Endometrial microvascular endothelial cells (primary cell): ENCODE data around the gene CTNNA2. TPM values are rescaled to one million over a fixed set of nuclear protein-coding genes. Genes with fewer than 3 reads are reported as not detected.

Source experiments
- in situ Hi-C: cut with HindIII; loops from 2 replicates; pipeline ENCODE4 v1.10.0; 2017; ENCODE audit warnings: low sequenced_read_pairs, low pct_unique_long_range_greater_than_20kb; ENCODE audit errors: inconsistent ontology term
- total RNA-seq: library from RNA; depleted of rRNA; stranded (reverse); fragments of >200 nt; gene quantifications from one replicate; pipeline ENCODE4 v1.2.3, GENCODE V29; 2015; ENCODE audit errors: inconsistent ontology term

CTNNA2 gene
- total RNA-seq, 1 donor from 2014 or later: not detected

- in situ Hi-C loops: no loop called here
These were observed 427.5 kb downstream of the CTNNA2 start for GRCh38 chr2:79940364-79940763.

- in situ Hi-C loops: no loop called here
These were observed 428.3 kb downstream of the CTNNA2 start for GRCh38 chr2:79941179-79941578.

- in situ Hi-C loops: no loop called here
These were observed 431.4 kb downstream of the CTNNA2 start for GRCh38 chr2:79944205-79944604.

GRCh38 chr2:79945653-79946445 lies 433.0 kb downstream of the CTNNA2 start:
- in situ Hi-C loops: no loop called here

GRCh38 chr2:79947751-79948150 lies 434.9 kb downstream of the CTNNA2 start:
- in situ Hi-C loops: no loop called here

- in situ Hi-C loops: no loop called here
These were observed 437.7 kb downstream of the CTNNA2 start for GRCh38 chr2:79950526-79950925.

GRCh38 chr2:79952616-79953015 lies 439.8 kb downstream of the CTNNA2 start:
- in situ Hi-C loops: no loop called here

GRCh38 chr2:79960035-79960434 lies 447.2 kb downstream of the CTNNA2 start:
- in situ Hi-C loops: no loop called here

GRCh38 chr2:79960519-79960918 lies 447.7 kb downstream of the CTNNA2 start:
- in situ Hi-C loops: no loop called here

- in situ Hi-C loops: no loop called here
These were observed 452.1 kb downstream of the CTNNA2 start for GRCh38 chr2:79964966-79965365.

- in situ Hi-C loops: no loop called here
These were observed 453.5 kb downstream of the CTNNA2 start for GRCh38 chr2:79966369-79966768.

GRCh38 chr2:79966882-79967281 lies 454.0 kb downstream of the CTNNA2 start:
- in situ Hi-C loops: no loop called here

GRCh38 chr2:79971807-79972206 lies 459.0 kb downstream of the CTNNA2 start:
- in situ Hi-C loops: no loop called here

GRCh38 chr2:79972661-79973060 lies 459.8 kb downstream of the CTNNA2 start:
- in situ Hi-C loops: no loop called here

GRCh38 chr2:79975791-79976565 lies 463.1 kb downstream of the CTNNA2 start:
- in situ Hi-C loops: no loop called here

- in situ Hi-C loops: no loop called here
These were observed 464.9 kb downstream of the CTNNA2 start for GRCh38 chr2:79977792-79978191.

- in situ Hi-C loops: no loop called here
These were observed 467.3 kb downstream of the CTNNA2 start for GRCh38 chr2:79980116-79980515.

- in situ Hi-C loops: no loop called here
These were observed 468.0 kb downstream of the CTNNA2 start for GRCh38 chr2:79980816-79981215.

GRCh38 chr2:79981316-79981715 lies 468.5 kb downstream of the CTNNA2 start:
- in situ Hi-C loops: no loop called here

GRCh38 chr2:79982445-79982844 lies 469.6 kb downstream of the CTNNA2 start:
- in situ Hi-C loops: no loop called here
